Measurements from ENCODE around the gene CISH.

DNA sequence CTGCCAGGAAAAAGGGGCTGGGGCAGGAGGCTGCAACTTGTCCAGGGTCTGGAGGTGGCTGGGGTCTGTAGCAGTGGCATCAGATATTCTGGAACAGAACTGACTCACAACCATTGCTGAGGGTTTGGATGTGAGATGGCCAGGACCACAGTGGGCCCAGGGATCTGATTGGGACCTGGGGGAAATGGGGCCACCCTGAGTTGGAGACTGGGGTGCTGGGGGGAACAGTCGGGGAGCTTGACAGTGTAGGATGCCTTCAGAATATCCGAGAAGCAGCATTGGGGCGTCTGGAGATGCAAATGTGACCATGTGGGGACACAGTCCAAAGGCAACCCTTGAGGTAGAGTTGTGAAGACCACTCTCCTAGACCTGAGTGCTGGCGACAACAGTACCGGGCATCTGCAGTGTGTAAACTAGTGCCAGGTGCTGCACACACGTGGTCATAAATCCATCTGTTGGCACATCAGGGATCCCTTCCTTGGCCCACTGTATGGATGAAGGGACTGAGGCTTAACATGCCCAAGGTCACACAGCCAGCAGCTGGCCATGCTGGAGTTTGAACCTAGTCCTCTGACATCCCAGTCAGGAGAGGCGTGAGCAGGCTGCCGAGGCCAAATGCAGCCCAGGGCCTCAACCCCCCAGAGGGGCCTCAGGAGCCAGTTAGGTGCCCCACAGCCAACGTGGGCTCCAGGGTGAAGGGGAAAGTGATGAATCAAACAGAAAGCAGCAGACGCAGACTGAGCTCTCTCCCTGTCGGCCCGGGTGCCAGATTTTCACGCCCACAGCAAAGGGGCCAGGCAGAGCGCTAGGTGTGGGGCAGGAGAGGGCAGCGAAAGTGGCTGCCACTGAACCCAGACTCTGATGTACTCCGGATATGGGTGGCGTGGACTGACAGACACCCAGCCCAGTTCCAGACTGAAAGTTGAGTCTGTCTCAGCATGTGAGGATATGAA is 23.5 kb downstream of the CISH start:
- TF ChIP-seq CTCF (conservative IDR thresholded peaks at IDR 0.05), result no peak
- no peak for TF ChIP-seq EZH2 (IDR thresholded peaks at IDR 0.05; ENCODE audit: low read depth)
